GM20000 (cell line): ENCODE results near the gene ASTN2.

Experiments
- DNase-seq: peaks from one replicate; pipeline ENCODE4 v3.0.0; 2012; ENCODE audit warnings: low spot score
- CTCF ChIP-seq: IDR thresholded peaks from 2 replicates; pipeline ENCODE4 v1.5.1; 2012; ENCODE audit warnings: mild to moderate bottlenecking, control low read depth; ENCODE audit errors: extremely low read depth, missing control alignments

Gene ASTN2

GRCh38 chr9:116817762-116818161 lies 597.1 kb downstream of the ASTN2 start:
- no peak for TF ChIP-seq CTCF
- no peak for DNase-seq

GRCh38 chr9:116816484-116816883 lies 598.4 kb downstream of the ASTN2 start:
- no peak for TF ChIP-seq CTCF
- DNase-seq = no peak

DNA sequence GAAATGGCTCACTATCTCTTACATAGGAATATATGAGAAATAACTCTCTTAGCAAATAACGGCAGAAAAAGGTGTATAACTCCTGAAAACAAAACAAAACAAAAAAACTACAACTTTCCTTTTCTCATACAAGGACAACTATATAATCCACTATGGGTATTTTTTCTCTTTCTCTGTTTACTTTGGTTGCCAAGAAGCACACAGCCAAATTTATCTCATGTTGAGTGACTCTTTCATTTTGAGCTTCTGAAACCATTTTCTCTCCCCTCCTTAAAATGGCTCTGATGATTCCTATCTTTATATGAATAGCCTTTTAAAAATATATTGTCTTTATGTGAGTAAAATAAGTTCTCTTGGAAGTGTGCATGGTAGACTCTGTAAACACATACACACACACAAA lies 599.0 kb downstream of the ASTN2 start:
- no peak for DNase-seq
- TF ChIP-seq CTCF = no peak

GRCh38 chr9:116813031-116813300 lies 601.9 kb downstream of the ASTN2 start:
- no peak for TF ChIP-seq CTCF
- no peak for DNase-seq

DNA sequence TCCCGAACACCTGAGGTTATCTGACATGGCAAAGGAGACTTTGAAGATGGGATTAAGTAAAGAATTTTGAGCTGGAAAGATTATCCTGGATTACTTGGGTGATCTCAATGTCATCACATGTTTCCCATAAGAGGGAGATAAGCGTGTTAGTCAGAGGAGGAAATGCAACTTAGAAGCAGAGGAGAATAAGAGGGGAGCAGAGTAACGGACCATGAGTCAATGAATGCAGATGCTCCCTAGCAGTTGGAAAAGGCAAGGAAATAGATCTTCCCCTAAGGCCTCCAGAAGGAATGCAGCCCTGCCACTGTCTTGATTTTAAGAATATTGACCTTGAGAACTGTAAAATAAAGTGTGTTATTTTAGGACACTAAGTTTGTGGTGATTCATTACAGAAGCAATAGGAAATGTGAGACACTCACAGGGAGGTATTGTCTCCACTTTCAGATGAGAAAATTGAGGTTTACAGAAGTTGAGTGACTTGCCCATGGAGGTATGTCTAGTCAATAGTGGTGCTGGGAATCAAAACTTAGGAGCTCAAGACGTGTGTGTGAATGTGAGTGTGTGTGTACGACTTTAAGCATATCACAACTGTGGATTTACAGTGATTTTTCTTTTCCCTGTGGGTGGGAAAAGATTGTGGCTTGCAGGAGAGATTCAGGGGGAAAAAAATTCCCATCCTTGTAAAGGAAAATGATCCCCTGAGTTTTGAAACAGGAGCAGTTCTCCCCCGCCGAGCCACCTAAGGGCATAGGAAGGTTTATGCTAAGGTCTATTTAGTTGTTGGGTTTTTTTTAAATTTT lies 602.4 kb downstream of the ASTN2 start:
- no peak for DNase-seq
- no peak for TF ChIP-seq CTCF

DNA sequence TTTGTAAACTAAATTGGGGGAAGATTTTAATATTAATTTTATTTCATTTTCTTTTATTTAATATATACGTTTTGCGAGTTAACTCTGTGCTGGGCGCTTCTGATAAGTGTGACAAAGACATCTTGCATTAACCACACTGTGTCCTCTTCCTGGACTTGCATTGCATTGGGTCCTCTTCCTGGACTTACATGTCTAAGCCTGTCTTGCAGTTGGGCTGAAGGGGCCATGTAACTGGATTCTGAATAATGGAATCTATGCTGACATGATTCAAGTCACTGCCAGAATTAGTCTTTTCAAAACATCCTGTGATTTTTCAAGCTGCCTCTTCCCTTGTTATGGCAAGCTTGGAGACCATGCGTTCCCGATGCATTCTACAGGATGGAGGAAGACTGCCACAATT lies 605.2 kb downstream of the ASTN2 start:
- DNase-seq = no peak

DNA sequence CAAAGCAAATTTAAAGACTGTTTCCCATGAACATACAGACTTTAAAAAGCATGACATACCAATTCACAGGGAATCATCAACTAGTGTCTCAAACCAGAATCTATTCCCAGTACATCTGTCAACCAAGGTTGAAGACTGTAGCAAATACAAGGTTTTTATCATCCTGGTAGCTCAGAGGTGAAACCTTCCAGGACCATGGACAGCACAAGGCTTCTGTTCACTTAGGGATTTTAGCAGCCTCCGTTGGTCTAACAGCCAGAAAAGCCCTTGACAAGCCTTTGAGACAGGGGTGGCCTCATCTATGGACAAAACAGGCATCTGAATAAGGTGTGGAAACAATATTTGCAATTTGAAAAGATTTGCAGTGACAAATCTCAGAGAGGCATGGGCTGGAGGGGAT lies 608.8 kb downstream of the ASTN2 start:
- no peak for DNase-seq

More for the DNA sequence above, 605.2 kb downstream of the ASTN2 start:
- TF ChIP-seq CTCF = no peak

More for the DNA sequence above, 608.8 kb downstream of the ASTN2 start:
- no peak for TF ChIP-seq CTCF
